A549 (cell line): ENCODE measurements around the gene TBC1D24.

ENCODE experiments used
- BHLHE40 ChIP-seq: IDR thresholded peaks from 2 replicates; pipeline ENCODE4 v1.6.1; 2012; ENCODE audit warnings: low read depth, low read length, inconsistent platforms
- CEBPB ChIP-seq, 2 experiments: fragments of >200 bp in 1 of 2; sonication (Bioruptor Twin) in 1 of 2; formaldehyde crosslinking in 1 of 2; IDR thresholded peaks; 2 replicates each; pipeline ENCODE4 v1.6.1; 2012 to 2016
- EP300 ChIP-seq, 2 experiments: fragments of >200 bp; sonication (Bioruptor Twin); formaldehyde crosslinking; IDR thresholded peaks; 2 replicates in 1 of 2; 3 replicates in 1 of 2; pipeline ENCODE4 v1.6.1; 2016 to 2017
- ESRRA ChIP-seq: fragments of 150-350 bp; IDR thresholded peaks from 2 replicates; pipeline ENCODE4 v1.6.1; 2014; ENCODE audit warnings: mild to moderate bottlenecking, low read length, borderline replicate concordance
- HOXA7 ChIP-seq: fragments of 250-450 bp; sonication (Bioruptor Pico); IDR thresholded peaks from 2 replicates; pipeline ENCODE4 v1.5.0; 2020; ENCODE audit warnings: mild to moderate bottlenecking, moderate library complexity
- PHF8 ChIP-seq: fragments of 200-600 bp; sonication (generic); IDR thresholded peaks from 2 replicates; pipeline ENCODE4 v1.6.1; 2016; ENCODE audit warnings: low read depth, mild to moderate bottlenecking, antibody characterized with exemption, moderate library complexity, borderline replicate concordance
- POLR2A ChIP-seq: IDR thresholded peaks from 2 replicates; pipeline ENCODE4 v1.6.1; 2012; ENCODE audit warnings: mild to moderate bottlenecking, low read length
- POLR2AphosphoS2 ChIP-seq: conservative IDR thresholded peaks from 2 replicates; pipeline ENCODE4 v1.6.1; 2012; ENCODE audit warnings: low read length, improper control_type of control experiment, inconsistent platforms
- RAD21 ChIP-seq, 2 experiments: fragments of >200 bp in 1 of 2; sonication (Bioruptor Twin) in 1 of 2; formaldehyde crosslinking in 1 of 2; IDR thresholded peaks in 1 of 2; conservative IDR thresholded peaks in 1 of 2; 2 replicates in 1 of 2; 3 replicates in 1 of 2; pipeline ENCODE4 v1.6.1; 2012 to 2018; ENCODE audit warnings: inconsistent platforms in 1 of 2
- RCOR1 ChIP-seq: fragments of 150-350 bp; IDR thresholded peaks from 2 replicates; pipeline ENCODE4 v1.6.1; 2014; ENCODE audit warnings: antibody characterized with exemption, low read length, low read depth
- SMC3 ChIP-seq: fragments of >200 bp; sonication (Bioruptor Twin); formaldehyde crosslinking; IDR thresholded peaks from 3 replicates; pipeline ENCODE4 v1.6.1; 2018; ENCODE audit warnings: inconsistent platforms
- TF ChIP-seq, protein P1 (sequence below): fragments of >200 bp; sonication (Bioruptor Twin); formaldehyde crosslinking; IDR thresholded peaks from 3 replicates; pipeline ENCODE4 v1.5.1; 2016
- TF ChIP-seq, protein P2 (sequence below): IDR thresholded peaks from 2 replicates; pipeline ENCODE4 v1.6.1; 2012
- TF ChIP-seq, protein P3 (sequence below): fragments of 200-600 bp; sonication (generic); IDR thresholded peaks from 2 replicates; pipeline ENCODE4 v1.6.1; 2016; ENCODE audit warnings: antibody characterized with exemption, mild to moderate bottlenecking, moderate library complexity

DNA sequence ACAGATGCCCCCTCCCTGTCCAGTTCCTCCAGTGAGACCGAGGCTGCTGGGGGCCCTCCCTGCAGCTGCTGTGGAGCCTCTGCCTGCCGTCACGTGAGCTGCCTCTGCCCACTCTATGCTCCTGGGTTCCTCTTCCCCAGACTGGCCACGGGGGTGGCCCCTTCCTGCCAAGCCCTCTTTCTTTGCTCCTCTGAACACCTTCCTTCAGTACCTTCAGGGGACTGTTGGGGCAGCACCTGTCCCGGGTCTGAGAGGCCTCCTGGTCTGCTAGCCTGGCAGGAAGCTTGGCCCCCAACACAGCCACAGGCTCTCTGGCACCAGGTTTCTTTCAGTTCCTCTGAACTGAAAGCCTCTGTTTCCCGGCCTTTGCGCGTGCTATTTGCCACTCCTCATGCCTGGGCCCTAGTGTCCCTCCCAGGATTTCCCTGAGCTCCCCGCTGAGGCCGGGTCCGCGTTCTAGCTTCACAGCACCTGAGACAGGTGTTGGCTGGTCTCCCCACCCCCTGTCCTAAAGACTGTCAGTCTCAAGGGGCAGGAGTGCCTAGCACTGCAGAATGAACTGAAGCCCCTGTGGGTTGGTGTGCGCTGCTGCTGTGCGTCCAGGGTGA is 32.2 kb downstream of the TBC1D24 start:
- TF ChIP-seq RCOR1 (no peak), SMC3 (no peak), POLR2A (no peak), EP300 (IDR thresholded peaks at IDR 0.05) (no peak), HOXA7 (CRISPR knock-in tag) (no peak), RAD21 (conservative IDR thresholded peaks at IDR 0.05 in 1 of 2, IDR thresholded peaks at IDR 0.05 in 1 of 2) (no peak), POLR2AphosphoS2 (no peak), ESRRA (no peak), CEBPB (IDR thresholded peaks at IDR 0.05) (no peak), BHLHE40 (no peak), PHF8 (no peak)
- TF ChIP-seq, protein P1, sequence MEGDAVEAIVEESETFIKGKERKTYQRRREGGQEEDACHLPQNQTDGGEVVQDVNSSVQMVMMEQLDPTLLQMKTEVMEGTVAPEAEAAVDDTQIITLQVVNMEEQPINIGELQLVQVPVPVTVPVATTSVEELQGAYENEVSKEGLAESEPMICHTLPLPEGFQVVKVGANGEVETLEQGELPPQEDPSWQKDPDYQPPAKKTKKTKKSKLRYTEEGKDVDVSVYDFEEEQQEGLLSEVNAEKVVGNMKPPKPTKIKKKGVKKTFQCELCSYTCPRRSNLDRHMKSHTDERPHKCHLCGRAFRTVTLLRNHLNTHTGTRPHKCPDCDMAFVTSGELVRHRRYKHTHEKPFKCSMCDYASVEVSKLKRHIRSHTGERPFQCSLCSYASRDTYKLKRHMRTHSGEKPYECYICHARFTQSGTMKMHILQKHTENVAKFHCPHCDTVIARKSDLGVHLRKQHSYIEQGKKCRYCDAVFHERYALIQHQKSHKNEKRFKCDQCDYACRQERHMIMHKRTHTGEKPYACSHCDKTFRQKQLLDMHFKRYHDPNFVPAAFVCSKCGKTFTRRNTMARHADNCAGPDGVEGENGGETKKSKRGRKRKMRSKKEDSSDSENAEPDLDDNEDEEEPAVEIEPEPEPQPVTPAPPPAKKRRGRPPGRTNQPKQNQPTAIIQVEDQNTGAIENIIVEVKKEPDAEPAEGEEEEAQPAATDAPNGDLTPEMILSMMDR, result no peak
- TF ChIP-seq, protein P2, sequence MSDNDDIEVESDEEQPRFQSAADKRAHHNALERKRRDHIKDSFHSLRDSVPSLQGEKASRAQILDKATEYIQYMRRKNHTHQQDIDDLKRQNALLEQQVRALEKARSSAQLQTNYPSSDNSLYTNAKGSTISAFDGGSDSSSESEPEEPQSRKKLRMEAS, result no peak
- TF ChIP-seq, protein P3, sequence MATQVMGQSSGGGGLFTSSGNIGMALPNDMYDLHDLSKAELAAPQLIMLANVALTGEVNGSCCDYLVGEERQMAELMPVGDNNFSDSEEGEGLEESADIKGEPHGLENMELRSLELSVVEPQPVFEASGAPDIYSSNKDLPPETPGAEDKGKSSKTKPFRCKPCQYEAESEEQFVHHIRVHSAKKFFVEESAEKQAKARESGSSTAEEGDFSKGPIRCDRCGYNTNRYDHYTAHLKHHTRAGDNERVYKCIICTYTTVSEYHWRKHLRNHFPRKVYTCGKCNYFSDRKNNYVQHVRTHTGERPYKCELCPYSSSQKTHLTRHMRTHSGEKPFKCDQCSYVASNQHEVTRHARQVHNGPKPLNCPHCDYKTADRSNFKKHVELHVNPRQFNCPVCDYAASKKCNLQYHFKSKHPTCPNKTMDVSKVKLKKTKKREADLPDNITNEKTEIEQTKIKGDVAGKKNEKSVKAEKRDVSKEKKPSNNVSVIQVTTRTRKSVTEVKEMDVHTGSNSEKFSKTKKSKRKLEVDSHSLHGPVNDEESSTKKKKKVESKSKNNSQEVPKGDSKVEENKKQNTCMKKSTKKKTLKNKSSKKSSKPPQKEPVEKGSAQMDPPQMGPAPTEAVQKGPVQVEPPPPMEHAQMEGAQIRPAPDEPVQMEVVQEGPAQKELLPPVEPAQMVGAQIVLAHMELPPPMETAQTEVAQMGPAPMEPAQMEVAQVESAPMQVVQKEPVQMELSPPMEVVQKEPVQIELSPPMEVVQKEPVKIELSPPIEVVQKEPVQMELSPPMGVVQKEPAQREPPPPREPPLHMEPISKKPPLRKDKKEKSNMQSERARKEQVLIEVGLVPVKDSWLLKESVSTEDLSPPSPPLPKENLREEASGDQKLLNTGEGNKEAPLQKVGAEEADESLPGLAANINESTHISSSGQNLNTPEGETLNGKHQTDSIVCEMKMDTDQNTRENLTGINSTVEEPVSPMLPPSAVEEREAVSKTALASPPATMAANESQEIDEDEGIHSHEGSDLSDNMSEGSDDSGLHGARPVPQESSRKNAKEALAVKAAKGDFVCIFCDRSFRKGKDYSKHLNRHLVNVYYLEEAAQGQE, result no peak
